8988T (cell line): ENCODE results near the gene ABL2.
A peak's percentile ranks its signal among the peaks of the same experiment; 100 is the strongest.
"Not testable (repeated sequence)": the region's sequence is repeated elsewhere in the genome, so short reads cannot be mapped to it uniquely, and the experiment has no call there.

ENCODE experiments used
- DNase-seq: peaks from one replicate; pipeline ENCODE4 v3.0.0; 2011

The ABL2 gene

DNA sequence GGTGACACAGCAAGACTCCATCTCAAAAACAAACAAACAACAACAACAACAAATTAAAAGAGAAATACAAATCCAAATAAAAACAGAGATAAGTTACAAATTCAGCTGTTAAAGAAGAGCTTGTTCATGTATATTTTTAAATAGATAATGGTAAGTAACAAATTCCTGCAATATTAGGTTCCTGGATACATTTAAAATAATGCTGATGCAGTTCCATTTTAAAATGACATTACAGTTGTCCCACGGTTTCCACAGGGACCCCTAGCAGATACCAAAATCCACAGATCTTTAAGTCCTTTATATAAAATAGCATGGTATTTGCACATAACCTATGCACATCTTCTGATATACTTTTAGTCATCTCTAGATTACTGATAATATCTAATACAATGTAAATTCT is 61.5 kb downstream of the ABL2 start:
- no peak for DNase-seq

DNA sequence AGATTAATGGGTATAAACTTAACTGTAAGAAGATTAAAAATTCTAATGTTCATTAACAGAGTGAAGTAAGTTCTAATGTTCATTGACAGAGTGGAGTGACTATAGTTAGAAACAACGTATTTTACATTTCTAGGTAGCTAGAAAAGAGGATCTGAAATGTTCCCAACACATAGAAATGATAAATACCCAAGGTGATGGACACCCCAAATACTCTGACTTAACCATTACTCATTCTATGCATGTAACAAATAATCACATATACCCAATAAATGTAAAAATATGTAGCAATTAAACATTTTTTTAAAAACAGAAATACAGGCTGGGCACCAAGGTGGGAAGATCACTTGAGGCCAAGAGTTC is 62.1 kb downstream of the ABL2 start:
- DNase-seq = no peak

DNA sequence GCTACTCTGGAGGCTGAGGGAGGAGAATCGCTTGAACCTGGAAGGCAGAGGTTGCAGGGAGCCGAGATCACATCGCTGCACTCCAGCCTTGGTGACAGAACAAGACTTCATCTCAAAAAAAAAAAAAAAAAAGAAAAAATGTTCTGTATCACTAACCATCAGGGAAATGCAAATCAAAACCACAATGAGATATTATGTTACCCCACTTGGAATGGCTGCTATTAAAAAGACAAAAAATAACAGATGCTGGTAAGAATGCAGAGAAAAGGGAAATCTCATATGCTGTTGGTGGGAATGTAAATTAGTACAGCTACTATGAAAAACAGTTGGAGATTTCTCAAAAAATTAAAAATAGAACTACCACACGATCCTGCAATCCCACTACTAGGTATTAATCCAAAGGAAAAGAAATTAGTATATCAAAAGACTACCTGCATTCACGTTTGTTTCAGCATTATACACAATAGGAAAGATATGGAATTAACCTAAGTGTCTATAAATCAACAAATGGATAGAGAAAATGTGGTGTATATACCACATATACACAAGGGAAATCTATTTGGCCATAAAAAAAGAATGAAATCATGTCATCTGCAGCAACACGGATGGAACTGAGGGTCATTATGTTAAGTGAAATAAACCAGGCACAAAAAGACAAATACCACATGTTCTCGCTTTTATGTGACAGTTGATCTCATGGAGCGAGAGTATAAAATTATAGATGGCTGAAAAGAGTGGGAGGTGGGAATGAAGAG is 62.6 kb downstream of the ABL2 start:
- no peak for DNase-seq

DNA sequence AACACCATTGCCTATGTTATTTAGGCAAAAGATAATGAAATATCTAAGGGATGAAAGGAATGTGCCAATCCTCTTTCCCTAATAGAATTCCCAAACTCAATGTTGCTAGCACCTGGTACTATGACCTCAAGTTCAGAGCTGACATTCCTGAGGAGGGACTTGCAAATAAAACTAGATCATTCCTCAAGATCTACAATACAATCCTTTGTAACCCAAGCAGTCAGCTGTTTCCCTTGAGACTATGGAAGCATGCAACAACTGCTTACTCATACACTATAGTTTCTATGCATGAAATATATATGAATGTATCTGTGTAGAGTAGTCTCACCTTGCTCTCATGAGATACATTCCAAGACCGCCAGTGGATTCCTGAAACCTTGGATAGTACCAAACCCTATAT is 65.0 kb downstream of the ABL2 start:
- DNase-seq = no peak

DNA sequence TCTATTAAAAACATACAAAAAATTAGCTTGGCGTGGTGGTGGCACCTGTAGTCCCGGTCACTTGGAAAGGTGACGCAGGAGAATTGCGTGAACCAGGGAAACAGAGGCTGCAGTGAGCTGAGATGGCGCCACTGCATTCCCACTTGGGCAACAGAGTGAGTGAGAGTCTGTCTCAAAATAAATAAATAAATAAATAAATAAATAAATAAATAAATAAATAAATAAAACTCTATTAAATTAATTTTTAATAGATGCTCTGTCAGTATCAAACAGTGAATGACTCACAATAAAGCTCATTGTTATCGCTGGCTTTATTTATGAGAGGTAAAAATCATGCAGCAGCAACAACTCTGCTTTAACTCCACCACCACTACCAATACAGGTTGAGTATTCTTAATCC is 72.8 kb downstream of the ABL2 start:
- DNase-seq = no peak

DNA sequence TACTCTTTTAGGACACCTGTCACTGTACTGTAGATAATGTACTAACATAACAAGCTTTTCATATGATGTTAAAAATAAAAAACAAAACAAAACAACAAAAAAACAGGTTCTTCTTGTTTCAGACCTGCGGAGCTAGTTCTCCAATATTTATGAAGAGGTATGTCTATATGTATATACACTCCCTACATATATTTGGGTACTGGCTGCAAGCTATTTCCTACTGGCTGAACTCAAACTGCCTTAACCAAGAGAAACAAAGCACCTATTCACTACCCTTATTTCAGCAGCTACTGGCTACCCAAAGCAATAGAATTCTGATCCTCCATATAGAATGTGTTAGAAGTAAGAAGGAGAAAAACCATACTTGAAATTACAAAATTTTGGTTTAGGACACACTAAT is 73.5 kb downstream of the ABL2 start:
- no peak for DNase-seq

DNA sequence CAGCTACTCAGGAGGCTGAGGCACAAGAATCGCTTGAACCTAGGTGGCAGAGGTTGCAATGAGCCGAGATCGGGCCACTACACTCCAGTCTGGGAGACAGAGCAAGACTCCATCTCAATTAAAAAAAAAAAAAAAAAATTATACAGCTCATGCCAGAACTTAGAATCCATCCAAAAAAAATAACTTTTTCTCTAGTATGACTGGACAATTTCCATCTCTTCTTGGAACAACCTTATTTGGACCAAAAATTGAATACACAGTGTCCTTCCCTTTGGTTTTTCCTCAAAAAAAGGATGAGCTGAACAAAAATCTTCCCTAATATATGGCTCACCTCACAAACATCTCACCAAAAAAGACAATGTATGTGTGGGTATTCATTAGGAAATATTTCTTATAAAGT is 73.9 kb downstream of the ABL2 start:
- DNase-seq = no peak

DNA sequence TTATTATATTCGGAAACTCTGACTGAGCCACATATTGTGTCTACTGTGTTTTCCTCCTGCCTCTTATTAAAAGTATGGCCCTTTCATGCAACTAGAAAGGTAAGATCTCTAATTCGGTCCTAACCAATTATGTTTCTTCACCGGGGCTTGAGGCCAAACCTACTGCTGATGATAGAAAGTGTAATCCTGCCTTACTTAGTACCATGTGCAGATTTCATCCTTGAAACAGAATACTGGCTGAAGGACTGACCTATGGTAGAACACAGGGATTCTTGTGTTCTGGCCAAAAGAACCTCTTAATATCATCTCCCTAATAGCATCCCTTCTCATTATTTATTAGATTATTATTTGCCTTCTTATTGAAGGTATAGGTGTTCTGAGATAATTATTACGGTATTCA is 75.0 kb downstream of the ABL2 start:
- DNase-seq = no peak

DNA sequence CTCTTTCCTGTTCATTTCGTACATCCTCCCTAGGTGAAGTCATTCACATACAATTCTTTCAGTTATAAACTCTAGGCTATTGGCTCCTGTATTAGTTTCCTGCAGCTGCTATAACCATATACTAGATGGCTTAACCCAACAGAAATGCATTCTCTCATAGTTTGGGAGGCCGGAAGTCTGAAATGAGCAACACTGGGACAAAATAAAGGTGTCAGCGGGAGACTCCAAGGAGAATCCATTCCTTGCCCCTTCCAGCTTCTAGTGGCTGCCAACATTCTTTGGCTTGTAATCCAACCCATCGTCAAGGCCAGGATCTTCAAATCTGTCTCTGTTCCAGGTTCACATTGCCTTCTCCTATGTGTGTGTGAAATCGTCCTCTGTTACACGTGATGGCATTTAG is 76.3 kb downstream of the ABL2 start:
- DNase-seq = no peak

DNA sequence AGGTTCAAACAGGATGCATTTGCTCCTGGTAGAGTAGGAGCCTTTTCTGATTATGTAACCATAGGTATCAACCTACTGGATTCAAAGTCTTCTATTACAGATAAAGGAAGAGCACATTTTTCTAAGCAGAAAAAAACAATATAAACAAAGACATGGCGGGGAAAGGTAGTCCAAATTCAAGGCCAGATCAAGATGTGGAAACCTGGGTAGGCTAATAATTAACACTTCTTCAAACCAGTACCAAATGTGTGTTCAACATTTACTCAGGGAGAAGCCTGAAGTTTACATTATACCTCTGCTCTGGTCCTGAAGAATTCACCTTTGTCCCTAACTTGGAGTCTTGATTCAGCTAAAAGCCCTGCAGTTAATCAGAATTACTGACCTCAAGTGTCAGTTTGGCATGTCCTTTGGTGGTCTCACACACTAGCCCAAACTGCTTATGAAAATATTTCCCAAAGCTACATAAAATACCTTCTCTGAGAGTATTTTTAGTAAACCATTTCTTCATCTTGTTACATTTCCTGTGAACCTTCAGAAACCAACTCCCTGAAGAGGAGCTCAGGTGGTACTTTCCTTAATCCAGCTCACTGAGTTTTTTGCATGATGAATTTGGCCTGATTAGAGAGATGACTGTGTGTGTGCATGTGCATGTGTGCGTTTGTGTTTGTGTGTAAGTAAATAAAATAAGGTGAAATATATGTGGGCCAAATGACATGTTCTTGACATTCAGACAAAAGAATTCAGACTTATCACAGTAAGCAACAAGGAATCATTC is 77.4 kb downstream of the ABL2 start:
- no peak for DNase-seq

DNA sequence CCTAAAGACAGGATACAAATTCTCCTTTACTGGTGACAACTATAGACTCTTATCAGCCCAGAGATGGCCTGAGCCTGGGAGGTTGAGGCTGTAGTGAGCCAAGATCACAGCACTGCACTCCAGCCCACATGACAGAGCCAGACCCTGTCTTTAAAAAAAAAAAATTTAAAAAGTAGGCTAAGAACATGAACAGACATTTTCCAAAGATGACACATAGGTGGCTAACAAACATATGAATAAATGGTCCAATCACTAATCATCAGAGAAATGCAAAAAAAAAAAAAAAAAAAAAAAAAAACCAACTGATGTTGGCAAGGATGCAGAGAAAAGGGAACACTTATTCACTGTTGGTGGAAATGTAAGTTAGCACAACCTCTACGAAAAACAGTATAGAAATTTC is 82.6 kb downstream of the ABL2 start:
- no peak for DNase-seq

DNA sequence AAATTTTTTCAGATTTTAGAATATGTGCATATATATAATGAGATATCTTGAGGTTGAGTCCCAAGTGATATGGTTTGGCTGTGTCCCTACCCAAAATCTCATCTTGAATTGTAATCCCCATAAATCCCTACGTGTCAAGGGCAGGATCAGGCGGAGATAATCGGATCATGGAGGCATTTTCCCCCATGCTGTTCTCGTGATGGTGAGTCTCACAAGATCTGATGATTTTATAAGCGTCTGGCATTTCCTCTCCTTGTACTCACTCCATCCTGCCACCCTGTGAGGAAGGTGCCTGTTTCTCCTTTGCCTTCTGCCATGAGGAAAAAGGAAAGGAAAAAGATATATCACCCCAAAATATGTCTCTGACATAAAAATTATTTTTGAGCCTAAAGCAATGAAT is 83.0 kb downstream of the ABL2 start:
- no peak for DNase-seq

DNA sequence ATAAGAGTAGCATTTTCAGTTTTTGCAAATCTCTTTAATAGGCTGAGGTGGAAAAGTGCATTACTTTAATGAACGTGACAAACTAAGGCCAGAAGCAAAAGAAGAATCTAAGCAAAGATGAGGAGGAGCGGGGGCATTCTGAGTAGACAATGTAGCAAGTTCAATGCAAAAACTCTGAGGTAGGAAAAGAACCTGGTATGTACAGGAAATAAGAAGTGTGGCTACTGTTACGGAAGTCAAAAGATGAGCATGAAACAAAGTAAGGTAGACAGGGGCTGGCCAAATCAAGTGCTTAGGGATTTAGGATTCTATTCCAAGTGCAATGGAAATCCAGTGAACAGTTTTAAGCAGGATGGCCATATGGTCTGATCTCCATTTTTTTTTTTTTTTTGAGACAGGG is 84.0 kb downstream of the ABL2 start:
- DNase-seq = no peak

DNA sequence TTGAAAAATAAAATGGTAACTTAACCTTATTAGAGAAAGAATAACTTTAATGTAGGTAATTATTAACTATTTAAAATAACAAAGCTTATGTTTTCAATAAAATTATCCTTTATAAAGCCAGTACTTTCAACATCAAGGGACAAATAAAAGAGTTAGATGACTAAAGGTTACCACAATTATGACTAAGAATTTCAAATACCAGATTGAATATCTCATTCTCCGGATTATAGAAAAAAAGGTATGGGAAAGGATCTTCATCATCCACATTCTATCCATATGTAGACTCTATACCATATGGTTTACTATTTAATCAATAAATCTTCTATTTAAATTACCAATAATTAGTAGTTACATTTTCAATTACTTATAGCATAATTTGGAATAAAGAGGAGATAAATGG is 84.9 kb downstream of the ABL2 start:
- no peak for DNase-seq

DNA sequence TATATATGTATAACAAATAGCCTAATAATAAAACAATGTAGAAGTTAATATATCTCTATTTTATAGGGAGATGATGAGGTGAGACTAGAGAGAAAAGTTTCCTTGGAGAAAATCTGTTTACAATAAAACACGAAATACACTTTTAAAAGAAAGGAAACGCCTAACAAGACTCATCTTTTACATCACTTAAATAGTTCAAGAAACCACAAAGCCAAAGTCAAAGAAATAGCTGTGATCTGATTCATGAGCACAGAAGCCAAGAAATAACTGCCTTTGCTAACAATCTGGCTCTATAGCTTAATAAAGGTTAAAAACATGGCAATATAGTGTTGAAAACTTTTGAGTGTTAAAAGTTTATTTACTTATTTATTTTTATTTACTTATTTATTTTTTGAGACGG is 86.2 kb downstream of the ABL2 start:
- DNase-seq = no peak

DNA sequence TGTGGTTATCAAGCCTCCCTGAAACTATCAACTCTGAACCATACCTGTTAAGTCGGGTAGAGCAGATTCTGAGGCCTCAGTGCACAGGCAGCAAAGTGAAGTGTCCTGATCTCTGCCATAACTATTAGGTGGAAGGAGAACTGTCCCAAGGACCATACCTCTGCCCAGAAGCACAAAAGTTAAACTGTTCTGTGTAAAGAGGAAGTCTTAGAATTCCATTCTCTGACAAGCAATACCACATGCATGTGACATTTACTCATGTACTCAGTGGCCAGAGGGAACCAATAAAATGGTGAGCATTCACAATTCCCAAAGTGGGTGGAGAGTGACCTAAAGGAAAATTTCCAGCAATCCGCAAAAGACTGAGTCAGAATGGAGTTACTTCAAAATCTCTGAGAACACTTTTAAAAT is 86.6 kb downstream of the ABL2 start:
- DNase-seq = no peak

DNA sequence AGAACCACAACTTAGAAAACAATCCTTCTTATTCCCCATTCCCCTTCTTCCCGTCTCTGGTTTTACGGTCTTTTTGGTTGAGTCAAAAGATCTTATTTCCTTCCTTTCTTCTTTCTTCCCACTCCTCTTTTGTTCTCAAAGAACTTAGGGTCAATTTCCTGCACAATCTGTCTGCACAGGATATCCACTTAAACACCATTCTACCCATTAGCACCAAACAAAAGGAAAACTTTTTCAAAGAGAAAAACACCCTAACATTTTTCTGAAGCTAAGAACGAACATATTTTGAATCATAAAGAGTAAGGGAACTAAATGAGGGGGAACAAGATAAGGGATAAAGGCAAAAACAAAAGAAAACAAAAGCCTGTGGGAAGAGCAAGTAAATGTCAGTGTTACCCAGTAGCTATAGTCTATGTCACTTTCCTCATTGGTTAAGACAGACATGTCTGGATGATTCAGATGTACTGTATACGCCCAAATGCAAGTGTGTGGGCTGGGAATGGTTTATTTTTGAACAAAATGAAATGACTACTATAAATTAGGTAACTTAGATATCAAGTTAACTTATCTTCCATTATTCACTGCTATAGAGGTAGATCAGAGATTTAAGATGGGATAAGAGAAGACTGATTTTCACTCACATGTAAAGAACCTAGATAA is 87.8 kb downstream of the ABL2 start:
- peak; percentile 27 for DNase-seq

DNA sequence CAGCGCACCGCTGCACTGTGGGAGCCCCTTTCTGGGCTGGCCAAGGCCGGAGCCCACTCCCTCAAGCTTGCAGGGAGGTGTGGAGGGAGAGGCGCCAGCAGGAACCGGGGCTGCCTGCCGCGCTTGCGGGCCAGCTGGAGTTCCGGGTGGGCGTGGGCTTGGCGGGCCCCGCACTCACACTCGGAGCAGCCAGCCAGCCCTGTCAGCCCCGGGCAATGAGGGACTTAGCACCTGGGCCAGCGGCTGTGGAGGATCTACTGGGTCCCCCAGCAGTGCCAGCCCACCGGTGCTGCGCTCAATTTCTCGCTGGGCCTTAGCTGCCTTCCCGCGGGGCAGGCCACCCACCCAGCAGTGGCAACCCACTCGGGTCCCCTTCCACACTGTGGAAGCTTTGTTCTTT is 90.7 kb downstream of the ABL2 start:
- not testable (repeated sequence) for DNase-seq

DNA sequence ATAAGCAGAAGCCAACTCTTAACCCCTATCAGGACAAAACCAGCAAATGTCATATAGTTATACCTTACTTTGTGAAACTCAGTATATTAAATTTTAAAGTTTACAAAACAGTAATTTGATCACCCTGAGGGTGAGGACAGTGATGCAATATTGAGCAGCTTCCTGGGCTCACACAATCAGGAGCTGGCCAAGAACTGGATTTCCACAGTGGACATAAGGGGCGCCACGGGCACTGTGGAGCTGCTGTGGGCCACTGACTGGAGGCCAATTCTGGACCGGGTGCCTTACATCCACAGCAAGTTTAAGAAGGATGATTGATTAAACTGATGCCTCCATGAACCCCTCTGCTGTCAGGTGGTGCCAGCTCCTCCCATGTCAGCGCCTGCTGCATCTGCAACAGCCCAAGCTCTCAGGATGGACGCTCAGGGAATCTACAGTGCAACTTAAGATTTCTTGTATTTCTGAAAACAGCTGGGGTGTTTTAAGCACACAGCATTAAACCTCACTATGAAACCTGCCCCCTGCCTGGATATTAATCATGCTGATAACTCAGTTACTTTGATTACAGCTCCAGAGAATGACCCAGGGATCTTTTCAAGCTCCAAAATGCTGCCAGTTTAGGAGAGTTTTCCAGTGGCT is 91.7 kb downstream of the ABL2 start:
- DNase-seq = no peak

DNA sequence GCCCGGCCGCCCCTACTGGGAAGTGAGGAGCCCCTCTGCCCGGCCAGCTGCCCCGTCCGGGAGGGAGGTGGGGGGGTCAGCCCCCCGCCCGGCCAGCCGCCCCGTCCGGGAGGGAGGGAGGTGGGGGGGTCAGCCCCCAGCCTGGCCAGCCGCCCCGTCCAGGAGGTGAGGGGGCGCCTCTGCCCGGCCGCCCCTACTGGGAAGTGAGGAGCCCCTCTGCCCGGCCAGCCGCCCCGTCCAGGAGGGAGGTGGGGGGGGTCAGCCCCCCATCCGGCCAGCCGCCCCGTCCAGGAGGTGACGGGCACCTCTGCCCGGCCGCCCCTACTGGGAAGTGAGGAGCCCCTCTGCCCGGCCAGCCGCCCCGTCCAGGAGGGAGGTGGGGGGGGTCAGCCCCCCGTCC is 93.8 kb downstream of the ABL2 start:
- not testable (repeated sequence) for DNase-seq

DNA sequence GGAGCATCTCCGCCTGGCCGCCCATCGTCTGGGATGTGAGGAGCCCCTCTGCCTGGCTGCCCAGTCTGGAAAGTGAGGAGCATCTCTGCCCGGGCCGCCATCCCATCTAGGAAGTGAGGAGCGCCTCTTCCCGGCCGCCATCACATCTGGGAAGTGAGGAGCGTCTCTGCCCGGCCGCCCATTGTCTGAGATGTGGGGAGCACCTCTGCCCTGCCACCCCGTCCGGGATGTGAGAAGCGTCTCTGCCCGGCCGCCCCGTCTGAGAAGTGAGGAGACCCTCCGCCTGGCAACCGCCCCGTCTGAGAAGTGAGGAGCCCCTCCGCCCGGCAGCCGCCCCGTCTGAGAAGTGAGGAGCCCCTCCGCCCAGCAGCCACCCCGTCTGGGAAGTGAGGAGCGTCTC is 94.3 kb downstream of the ABL2 start:
- DNase-seq = not testable (repeated sequence)

DNA sequence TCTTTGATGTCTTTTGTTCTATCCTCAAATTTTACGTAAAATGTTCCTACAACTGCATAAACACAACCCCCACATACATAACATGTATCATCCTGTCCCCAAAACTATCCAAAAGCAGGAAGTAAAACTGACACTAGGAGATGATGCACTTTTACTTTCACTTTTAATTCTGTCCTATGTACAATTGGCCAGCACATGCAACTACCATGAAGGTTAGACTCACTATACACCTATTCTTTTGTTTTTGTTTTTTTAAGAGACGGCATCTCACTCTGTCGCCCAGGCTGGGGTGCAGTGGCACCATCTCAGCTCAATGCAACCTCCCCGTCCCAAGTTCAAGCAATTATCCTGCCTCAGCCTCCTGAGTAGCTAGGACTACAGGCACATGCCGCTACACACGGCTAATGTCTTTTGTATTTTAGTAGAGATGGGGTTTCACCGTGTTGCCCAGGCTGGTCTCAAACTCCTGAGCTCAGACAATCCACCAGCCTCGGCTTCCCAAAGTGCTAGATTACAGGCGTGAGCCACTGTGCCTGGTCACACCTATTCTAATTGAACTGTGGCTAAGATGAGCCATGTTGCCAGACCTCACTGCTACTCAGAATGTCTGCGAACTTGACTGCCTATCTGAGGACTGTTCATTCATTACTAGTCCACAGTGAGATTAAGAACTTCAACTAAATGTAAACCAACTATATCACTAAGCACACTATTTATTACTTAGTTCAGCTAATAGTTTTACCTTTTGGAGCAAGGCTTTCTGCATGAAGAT is 99.6 kb downstream of the ABL2 start:
- no peak for DNase-seq

DNA sequence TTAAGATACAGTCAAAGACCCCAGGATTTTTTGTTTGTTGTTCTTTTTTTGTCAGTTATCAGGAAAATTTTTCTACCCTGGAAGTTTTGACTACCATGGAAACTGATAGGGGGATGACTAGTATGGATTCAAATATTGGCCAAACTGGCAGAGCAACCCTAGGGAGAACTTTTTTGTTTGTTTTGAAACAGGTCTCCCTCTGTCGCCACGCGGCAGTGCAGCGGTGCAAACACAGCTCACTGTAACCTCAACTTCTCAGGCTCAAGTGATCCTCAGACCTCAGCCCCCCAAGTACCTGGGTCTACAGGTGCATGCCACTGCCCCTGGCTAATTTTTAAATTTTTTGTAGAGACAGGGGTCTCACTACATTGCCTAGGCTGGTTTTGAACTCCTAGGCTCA is 101.0 kb downstream of the ABL2 start:
- no peak for DNase-seq
